ENCODE results near the gene SLC6A7.

SLC6A7 gene

GRCh38 chr5:150183436-150183835, 6.4 kb upstream of the SLC6A7 start:
- H3K27ac ChIP-seq, result no peak overlapping the region
- H3K36me3 ChIP-seq (ENCODE audit: insufficient read depth), result no peaks in the 10 kb centered on the region
- no peak overlapping the region for H3K4me2 ChIP-seq
- no peaks in the 10 kb centered on the region for H4K20me1 ChIP-seq (ENCODE audit: insufficient read depth)
- H2AFZ ChIP-seq (ENCODE audit: low read depth), result no peak overlapping the region
- H3K4me3 ChIP-seq (IDR thresholded peaks at IDR 0.05; ENCODE audit: insufficient read depth, low read depth, low read length), result no peak overlapping the region
- H3K79me2 ChIP-seq (ENCODE audit: insufficient read depth, low read depth), result no peaks in the 10 kb centered on the region
- no peak for TF ChIP-seq CTCF (conservative IDR thresholded peaks at IDR 0.05; ENCODE audit: low read depth, low read length)
- H3K27me3 ChIP-seq (ENCODE audit: insufficient read depth, low read depth), result no peaks in the 10 kb centered on the region
- H3K4me1 ChIP-seq (ENCODE audit: low read depth, poor library complexity, severe bottlenecking), result no peaks in the 10 kb centered on the region
- no peak overlapping the region for H3K9ac ChIP-seq

GRCh38 chr5:150184006-150184405, 5.9 kb upstream of the SLC6A7 start:
- Histone ChIP-seq H3K9ac (no peak overlapping the region), H3K27me3 (ENCODE audit: insufficient read depth, low read depth) (no peaks in the 10 kb centered on the region), H3K4me3 (IDR thresholded peaks at IDR 0.05; ENCODE audit: insufficient read depth, low read depth, low read length) (no peak overlapping the region), H2AFZ (ENCODE audit: low read depth) (no peak overlapping the region), H4K20me1 (ENCODE audit: insufficient read depth) (no peaks in the 10 kb centered on the region), H3K79me2 (ENCODE audit: insufficient read depth, low read depth) (no peaks in the 10 kb centered on the region), H3K4me2 (no peak overlapping the region), H3K4me1 (ENCODE audit: low read depth, poor library complexity, severe bottlenecking) (no peaks in the 10 kb centered on the region), H3K36me3 (ENCODE audit: insufficient read depth) (no peaks in the 10 kb centered on the region), H3K27ac (no peak overlapping the region)
- TF ChIP-seq CTCF (conservative IDR thresholded peaks at IDR 0.05; ENCODE audit: low read depth, low read length), result no peak

- Histone ChIP-seq H3K79me2 (ENCODE audit: insufficient read depth, low read depth) (no peaks in the 10 kb centered on the region), H2AFZ (ENCODE audit: low read depth) (no peak overlapping the region), H4K20me1 (ENCODE audit: insufficient read depth) (no peaks in the 10 kb centered on the region), H3K4me2 (no peak overlapping the region), H3K36me3 (ENCODE audit: insufficient read depth) (no peaks in the 10 kb centered on the region), H3K27me3 (ENCODE audit: insufficient read depth, low read depth) (no peaks in the 10 kb centered on the region), H3K4me1 (ENCODE audit: low read depth, poor library complexity, severe bottlenecking) (no peaks in the 10 kb centered on the region), H3K4me3 (IDR thresholded peaks at IDR 0.05; ENCODE audit: insufficient read depth, low read depth, low read length) (no peak overlapping the region), H3K9ac (no peak overlapping the region), H3K27ac (no peak overlapping the region)
- no peak for TF ChIP-seq CTCF (conservative IDR thresholded peaks at IDR 0.05; ENCODE audit: low read depth, low read length)
Observed at GRCh38 chr5:150184990-150185912, 4.6 kb upstream of the SLC6A7 start.

- TF ChIP-seq CTCF (conservative IDR thresholded peaks at IDR 0.05; ENCODE audit: low read depth, low read length), result no peak
- Histone ChIP-seq H4K20me1 (ENCODE audit: insufficient read depth) (no peaks in the 10 kb centered on the region), H3K9ac (no peak overlapping the region), H3K27ac (no peak overlapping the region), H2AFZ (ENCODE audit: low read depth) (no peak overlapping the region), H3K4me2 (no peak overlapping the region), H3K27me3 (ENCODE audit: insufficient read depth, low read depth) (no peaks in the 10 kb centered on the region), H3K4me1 (ENCODE audit: low read depth, poor library complexity, severe bottlenecking) (no peaks in the 10 kb centered on the region), H3K4me3 (IDR thresholded peaks at IDR 0.05; ENCODE audit: insufficient read depth, low read depth, low read length) (no peak overlapping the region), H3K79me2 (ENCODE audit: insufficient read depth, low read depth) (no peaks in the 10 kb centered on the region), H3K36me3 (ENCODE audit: insufficient read depth) (no peaks in the 10 kb centered on the region)
Observed at GRCh38 chr5:150186137-150186536, 3.7 kb upstream of the SLC6A7 start.
